ENCODE measurements around the gene PRKAG2. TPM values are rescaled to one million over a fixed set of nuclear protein-coding genes. Genes with fewer than 3 reads are reported as not detected.
A peak's percentile ranks its signal among the peaks of the same experiment; 100 is the strongest.
"Not testable (repeated sequence)": the region's sequence is repeated elsewhere in the genome, so short reads cannot be mapped to it uniquely, and the experiment has no call there.

The PRKAG2 gene
- total RNA-seq, 1 experiment from 2014 or later: 24.2 TPM

- no peak for DNase-seq (ENCODE audit: low read depth)
- in situ Hi-C loops (cut with HindIII; ENCODE audit: low pct_unique_long_range_greater_than_20kb, low sequenced_read_pairs): no loop called here
Measured at GRCh38 chr7:151803841-151804240, 73.1 kb downstream of the PRKAG2 start.

- in situ Hi-C loops (cut with HindIII; ENCODE audit: low pct_unique_long_range_greater_than_20kb, low sequenced_read_pairs): no loop called here
- DNase-seq (ENCODE audit: low read depth): no peak
Measured at GRCh38 chr7:151802469-151802846, 74.5 kb downstream of the PRKAG2 start.

- no peak for DNase-seq (ENCODE audit: low read depth)
- in situ Hi-C loops (cut with HindIII; ENCODE audit: low pct_unique_long_range_greater_than_20kb, low sequenced_read_pairs): no loop called here
Measured at GRCh38 chr7:151801782-151802468, 75.0 kb downstream of the PRKAG2 start.

- in situ Hi-C loops (cut with HindIII; ENCODE audit: low pct_unique_long_range_greater_than_20kb, low sequenced_read_pairs): no loop called here
- DNase-seq (ENCODE audit: low read depth): no peak
Measured at GRCh38 chr7:151801291-151801690, 75.6 kb downstream of the PRKAG2 start.

GRCh38 chr7:151800861-151801260, 76.1 kb downstream of the PRKAG2 start:
- no peak for DNase-seq (ENCODE audit: low read depth)
- in situ Hi-C loops (cut with HindIII; ENCODE audit: low pct_unique_long_range_greater_than_20kb, low sequenced_read_pairs): no loop called here

- DNase-seq (ENCODE audit: low read depth): no peak
Measured at GRCh38 chr7:151800391-151800790, 76.5 kb downstream of the PRKAG2 start.

GRCh38 chr7:151799506-151799905, 77.4 kb downstream of the PRKAG2 start:
- in situ Hi-C loops (cut with HindIII; ENCODE audit: low pct_unique_long_range_greater_than_20kb, low sequenced_read_pairs): no loop called here
- DNase-seq (ENCODE audit: low read depth): no peak

More at GRCh38 chr7:151800391-151800790, 76.5 kb downstream of the PRKAG2 start:
- in situ Hi-C loops (cut with HindIII; ENCODE audit: low pct_unique_long_range_greater_than_20kb, low sequenced_read_pairs): no loop called here

- DNase-seq (ENCODE audit: low read depth): no peak
- in situ Hi-C loops (cut with HindIII; ENCODE audit: low pct_unique_long_range_greater_than_20kb, low sequenced_read_pairs): no loop called here
Measured at GRCh38 chr7:151798851-151799448, 78.0 kb downstream of the PRKAG2 start.

GRCh38 chr7:151797667-151798307, 79.1 kb downstream of the PRKAG2 start:
- DNase-seq (ENCODE audit: low read depth); in situ Hi-C loops (cut with HindIII; ENCODE audit: low pct_unique_long_range_greater_than_20kb, low sequenced_read_pairs): not testable (repeated sequence)

GRCh38 chr7:151796871-151797537, 79.9 kb downstream of the PRKAG2 start:
- DNase-seq (ENCODE audit: low read depth): no peak

GRCh38 chr7:151796091-151796870, 80.6 kb downstream of the PRKAG2 start:
- DNase-seq (ENCODE audit: low read depth): peak; percentile 74

More at GRCh38 chr7:151796871-151797537, 79.9 kb downstream of the PRKAG2 start:
- in situ Hi-C loops (cut with HindIII; ENCODE audit: low pct_unique_long_range_greater_than_20kb, low sequenced_read_pairs): no loop called here

GRCh38 chr7:151795168-151795811, 81.6 kb downstream of the PRKAG2 start:
- in situ Hi-C loops (cut with HindIII; ENCODE audit: low pct_unique_long_range_greater_than_20kb, low sequenced_read_pairs): no loop called here
- no peak for DNase-seq (ENCODE audit: low read depth)

More at GRCh38 chr7:151796091-151796870, 80.6 kb downstream of the PRKAG2 start:
- in situ Hi-C loops (cut with HindIII; ENCODE audit: low pct_unique_long_range_greater_than_20kb, low sequenced_read_pairs): no loop called here

- no peak for DNase-seq (ENCODE audit: low read depth)
- in situ Hi-C loops (cut with HindIII; ENCODE audit: low pct_unique_long_range_greater_than_20kb, low sequenced_read_pairs): no loop called here
Measured at GRCh38 chr7:151794508-151795167, 82.3 kb downstream of the PRKAG2 start.

- DNase-seq (ENCODE audit: low read depth): no peak
- in situ Hi-C loops (cut with HindIII; ENCODE audit: low pct_unique_long_range_greater_than_20kb, low sequenced_read_pairs): no loop called here
Measured at GRCh38 chr7:151793991-151794507, 82.9 kb downstream of the PRKAG2 start.

GRCh38 chr7:151793531-151793951, 83.4 kb downstream of the PRKAG2 start:
- in situ Hi-C loops (cut with HindIII; ENCODE audit: low pct_unique_long_range_greater_than_20kb, low sequenced_read_pairs): no loop called here
- no peak for DNase-seq (ENCODE audit: low read depth)

- in situ Hi-C loops (cut with HindIII; ENCODE audit: low pct_unique_long_range_greater_than_20kb, low sequenced_read_pairs): no loop called here
- DNase-seq (ENCODE audit: low read depth): no peak
Measured at GRCh38 chr7:151792636-151793035, 84.3 kb downstream of the PRKAG2 start.

- in situ Hi-C loops (cut with HindIII; ENCODE audit: low pct_unique_long_range_greater_than_20kb, low sequenced_read_pairs): no loop called here
- no peak for DNase-seq (ENCODE audit: low read depth)
Measured at GRCh38 chr7:151792086-151792485, 84.8 kb downstream of the PRKAG2 start.

Measured in Caki2 (cell line).